GM19463 (cell line): ENCODE data around the gene FARP1.

Experiments
- ATAC-seq: cut with Tn5 transposase; IDR thresholded peaks from one replicate; pipeline ENCODE4 v1.9.1; 2021; ENCODE audit warnings: mild to moderate bottlenecking, moderate library complexity; ENCODE audit not compliant: unreplicated experiment

The FARP1 gene

DNA sequence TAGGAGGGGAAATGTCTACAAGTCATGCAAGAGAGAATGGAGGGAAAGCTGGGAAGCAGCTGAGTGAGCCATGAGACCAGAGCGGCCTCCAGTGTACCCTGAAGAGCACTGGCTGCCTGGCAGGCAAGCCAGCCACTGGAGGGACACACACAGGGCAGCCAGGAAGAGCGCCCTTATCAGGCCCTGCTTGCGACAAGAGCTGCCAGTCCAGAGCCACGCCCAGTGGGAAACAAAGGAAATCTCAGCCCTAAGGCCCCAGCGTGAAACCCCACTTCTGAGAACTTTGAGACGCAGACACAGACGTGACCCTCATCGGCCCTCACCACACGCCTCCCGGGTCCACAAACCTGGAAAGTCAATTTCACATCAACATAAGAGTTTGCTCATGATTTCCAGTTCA is 329.0 kb downstream of the FARP1 start:
- ATAC-seq = no peak

DNA sequence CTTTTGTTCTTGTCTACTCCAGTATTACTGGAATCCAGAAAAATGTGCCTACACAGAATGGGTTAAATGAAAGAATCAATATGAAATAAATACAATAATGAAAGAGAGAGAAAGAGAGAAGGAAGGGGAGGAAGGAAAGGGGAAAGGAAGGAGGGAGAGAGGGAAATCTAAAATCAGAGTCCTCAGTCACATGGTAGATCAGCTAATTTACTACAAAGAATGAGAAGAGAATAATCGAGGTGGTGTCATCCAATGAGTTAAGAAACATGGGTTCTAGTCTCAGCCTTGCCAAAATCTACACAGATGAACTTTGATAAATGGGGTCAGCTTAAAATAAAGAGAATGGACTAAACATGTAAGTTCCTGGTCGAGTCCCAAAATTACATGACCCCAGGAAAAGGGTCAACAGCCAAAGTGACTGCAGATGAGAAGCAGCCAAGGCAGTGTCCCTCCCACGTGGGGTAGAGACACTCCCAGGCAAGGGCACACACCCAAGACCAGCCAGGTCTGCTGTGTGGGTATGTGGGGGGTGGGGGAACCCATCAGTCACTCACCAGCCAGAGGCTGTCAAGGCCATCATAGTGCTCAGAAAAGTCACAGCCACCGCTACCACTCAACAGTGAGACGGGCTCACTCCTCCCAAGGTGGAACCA is 330.4 kb downstream of the FARP1 start:
- ATAC-seq = no peak

DNA sequence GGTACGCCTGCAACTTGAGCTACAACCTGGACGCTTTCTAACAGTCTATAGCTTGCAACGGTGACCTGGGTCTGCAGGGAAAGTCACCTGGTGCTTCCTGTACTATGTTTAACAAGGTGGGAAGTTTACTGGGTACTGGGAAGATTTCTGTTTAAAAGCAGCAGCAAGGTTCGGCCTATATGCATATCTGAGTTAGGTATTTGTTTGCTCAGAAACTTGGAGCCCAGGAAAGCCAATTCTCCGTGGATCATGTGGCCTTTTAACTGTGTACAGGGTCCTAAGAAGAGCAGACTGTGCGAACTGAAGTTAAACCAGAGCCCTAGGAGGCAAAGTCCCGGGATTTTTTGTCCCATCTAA is 330.9 kb downstream of the FARP1 start:
- no peak for ATAC-seq

DNA sequence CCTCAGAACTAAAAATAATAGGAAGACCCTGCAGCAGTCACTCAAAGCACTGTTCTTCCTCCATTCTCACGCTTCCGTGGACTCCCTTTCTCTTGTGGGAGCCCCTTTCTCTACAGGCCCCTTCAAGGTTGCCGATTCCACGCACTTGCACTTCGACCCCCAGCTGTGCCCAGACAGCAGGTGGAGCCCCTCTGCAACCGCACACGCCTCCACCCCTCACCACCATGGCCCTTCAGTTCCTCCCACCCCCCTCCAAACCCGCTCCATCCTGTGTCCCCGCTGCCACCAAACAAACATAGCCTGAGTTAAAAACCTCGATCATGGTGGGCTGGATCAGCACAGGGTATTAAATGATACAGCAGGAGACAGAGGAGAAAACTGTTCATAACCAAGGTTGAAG is 331.4 kb downstream of the FARP1 start:
- no peak for ATAC-seq

DNA sequence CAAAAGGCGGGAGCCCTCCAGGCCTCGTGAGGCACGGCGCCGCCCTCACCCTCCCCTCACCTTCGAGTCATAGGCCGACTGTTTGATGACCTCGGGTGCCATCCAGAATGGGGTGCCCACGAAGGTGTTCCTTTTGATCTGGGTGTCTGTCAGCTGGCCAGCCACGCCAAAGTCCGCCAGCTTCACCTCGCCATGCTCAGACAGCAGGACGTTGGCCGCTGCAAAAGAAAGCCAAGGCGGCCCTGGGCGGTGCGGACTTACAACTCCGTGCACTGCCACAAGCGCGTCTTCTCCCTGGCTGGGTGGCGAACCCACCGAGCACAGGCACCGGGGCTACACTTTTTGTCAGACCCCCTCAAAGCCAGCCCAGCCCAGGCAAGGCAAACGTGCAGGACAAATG is 331.9 kb downstream of the FARP1 start:
- no peak for ATAC-seq

DNA sequence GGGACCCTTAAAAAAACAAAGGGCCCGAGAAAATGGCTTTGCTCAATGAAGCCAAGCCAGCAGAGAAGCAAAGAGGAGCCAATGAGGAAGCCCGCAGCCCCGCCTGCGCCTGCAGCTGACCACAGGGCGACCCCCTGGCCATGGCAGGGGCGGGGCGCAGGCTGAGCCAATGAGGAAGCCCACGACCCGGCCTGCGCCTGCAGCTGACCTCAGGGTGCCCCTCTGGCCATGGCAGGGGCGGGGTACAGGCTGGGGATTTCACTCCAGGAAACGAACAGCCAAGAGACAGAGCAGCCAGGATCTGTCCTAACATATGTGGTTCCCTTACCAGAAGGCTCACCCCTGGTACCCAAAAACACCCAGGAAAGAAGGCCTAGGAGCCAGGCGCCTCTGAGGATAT is 332.6 kb downstream of the FARP1 start:
- no peak for ATAC-seq

DNA sequence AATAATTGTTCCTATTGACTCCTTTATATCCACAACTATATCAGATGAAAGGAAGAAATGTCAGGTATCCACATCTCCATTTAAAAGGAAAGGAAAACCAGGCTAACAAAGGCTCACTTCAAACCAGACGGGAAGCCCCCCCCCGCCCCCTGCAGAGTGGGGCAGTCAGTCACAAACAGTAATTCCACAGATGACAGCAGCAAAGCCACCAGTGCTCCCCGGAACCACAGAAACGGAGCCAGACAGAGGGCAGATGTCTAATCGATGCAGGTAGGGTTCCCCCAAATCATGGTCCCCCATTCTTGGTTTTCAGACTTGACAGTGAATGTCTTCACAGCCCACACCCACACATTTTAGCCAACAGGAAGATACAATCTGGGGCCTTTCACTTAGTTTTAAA is 333.2 kb downstream of the FARP1 start:
- peak; percentile 22 for ATAC-seq

DNA sequence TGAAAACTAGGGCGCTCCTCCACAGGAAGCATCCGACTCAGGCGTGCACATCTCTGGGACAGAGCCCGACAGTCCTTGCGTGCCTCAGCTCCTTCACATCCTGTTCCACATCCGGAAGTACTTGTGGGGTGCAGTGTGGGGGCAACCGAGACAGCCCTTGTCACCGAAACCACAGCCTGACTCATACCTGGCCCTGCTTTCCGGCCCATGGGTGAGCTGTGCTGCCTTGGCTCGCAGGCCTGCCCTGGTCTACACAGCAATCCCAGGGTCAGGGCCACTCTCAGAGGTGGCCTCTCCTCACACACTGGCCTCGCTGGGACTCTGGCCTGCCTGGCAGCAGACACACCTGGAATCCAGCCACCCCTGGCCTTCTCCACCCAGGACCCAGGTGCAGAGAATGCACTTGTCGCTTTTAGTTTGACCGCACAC is 333.7 kb downstream of the FARP1 start:
- peak; percentile 89 for ATAC-seq

DNA sequence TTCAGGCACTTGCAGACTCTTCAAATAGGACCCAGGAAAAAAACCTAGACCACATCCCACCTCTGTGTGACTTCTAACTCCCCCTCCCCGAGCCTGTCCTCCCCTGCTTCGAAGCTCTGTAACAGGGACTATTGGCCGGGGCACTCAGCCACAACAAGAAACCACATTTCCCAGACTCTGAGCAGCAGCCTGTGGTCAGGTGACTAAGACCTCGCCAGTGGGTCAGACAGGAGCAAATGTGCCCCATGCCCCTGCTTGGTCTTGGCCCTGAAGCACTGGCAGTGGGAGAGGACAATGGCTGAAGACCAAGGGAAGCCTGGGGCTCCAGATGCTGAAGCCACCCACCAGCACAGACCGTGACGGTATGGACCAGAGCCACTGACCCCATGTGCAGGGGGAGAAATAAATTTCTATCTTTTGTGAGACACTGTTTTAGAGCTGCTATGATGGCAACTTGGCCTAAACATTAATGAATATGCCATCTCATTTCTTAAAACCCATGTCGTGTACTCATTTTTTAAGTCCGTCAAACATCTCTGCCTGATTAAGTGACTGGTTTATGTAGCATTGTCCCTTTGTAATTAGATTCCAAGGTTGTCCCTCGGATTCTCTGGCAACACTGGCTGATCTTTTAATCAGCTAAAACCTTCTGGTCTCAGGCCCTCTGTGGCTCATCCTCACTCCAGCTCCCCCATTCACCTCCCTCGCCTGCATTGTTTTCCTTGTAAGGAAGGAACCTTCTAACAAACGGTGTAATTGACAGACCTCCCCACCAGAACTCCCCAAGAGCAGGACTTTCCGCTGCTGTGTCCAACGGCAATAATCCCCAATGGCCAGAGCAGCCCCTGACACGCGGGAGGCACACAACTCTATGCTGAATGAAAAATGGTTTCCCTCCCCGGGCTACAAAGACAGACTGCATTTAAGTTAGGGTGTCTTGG is 335.6 kb downstream of the FARP1 start:
- peak; percentile 48 for ATAC-seq

DNA sequence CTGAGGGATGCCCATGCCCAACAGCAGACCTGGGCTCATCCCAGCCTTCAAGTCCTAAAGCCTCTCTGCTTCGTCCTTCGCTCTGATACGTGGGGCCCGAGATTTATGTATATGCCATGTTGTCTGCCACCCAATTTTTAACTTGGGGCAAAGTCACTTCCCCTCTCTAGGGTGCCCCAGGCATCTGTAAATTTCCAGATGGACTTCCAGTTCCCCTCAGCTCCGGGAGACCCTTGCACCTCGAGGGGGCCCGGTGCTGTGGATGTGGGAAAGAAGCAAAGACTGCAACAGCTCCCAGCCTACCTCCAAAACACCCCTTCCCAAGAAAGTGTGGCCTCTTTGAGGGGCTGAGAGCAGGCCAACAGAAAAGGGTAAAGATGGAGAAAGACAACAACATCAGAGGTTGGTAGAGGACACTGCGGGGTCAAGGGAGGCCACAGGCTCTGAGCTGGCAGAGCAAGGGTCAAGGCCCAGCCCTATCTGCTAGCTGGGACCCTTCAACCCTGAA is 336.7 kb downstream of the FARP1 start:
- ATAC-seq = no peak

DNA sequence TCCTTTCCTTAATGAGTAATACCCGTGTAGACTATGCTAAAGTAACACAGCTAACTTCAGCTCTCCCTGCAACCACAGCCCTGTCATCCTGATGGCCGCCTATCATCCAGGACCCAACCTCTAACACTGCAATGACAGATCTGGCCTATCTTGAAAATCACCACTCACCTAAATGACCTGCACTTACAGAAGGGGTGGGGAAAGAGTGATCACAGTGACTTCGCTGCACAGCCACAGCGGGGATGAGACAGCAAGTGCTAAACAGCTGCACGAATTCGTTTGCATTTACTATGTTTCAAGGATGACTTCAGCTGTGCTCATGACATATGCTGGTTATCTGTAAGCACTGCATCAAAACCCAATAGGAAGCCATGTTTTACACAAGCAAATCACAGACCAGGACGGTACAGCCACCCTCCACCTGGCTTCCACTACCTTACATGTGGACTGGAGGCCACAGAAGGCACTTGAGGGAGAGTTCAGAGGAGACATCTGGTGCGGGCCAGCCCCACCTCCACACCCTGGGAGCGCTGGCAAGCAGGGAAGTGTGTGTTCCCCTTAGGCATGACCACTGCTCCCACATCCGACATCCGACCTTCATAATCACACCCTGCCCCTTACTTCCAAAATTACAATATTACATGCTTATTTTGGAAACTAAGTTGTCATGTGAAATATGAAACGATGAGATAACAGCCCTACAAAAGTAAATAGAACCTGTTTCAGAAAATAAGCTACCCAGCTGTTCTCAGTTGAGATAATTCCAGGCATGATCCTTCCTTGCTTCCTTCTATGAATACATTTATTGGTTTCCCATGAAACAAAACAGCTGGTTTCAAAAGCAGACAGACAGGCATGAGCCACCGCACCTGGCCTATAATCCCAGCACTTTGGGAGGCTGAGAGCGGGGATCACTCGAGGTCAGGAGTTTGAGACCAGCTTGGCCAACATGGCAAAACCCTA is 338.3 kb downstream of the FARP1 start:
- peak; percentile 13 for ATAC-seq

DNA sequence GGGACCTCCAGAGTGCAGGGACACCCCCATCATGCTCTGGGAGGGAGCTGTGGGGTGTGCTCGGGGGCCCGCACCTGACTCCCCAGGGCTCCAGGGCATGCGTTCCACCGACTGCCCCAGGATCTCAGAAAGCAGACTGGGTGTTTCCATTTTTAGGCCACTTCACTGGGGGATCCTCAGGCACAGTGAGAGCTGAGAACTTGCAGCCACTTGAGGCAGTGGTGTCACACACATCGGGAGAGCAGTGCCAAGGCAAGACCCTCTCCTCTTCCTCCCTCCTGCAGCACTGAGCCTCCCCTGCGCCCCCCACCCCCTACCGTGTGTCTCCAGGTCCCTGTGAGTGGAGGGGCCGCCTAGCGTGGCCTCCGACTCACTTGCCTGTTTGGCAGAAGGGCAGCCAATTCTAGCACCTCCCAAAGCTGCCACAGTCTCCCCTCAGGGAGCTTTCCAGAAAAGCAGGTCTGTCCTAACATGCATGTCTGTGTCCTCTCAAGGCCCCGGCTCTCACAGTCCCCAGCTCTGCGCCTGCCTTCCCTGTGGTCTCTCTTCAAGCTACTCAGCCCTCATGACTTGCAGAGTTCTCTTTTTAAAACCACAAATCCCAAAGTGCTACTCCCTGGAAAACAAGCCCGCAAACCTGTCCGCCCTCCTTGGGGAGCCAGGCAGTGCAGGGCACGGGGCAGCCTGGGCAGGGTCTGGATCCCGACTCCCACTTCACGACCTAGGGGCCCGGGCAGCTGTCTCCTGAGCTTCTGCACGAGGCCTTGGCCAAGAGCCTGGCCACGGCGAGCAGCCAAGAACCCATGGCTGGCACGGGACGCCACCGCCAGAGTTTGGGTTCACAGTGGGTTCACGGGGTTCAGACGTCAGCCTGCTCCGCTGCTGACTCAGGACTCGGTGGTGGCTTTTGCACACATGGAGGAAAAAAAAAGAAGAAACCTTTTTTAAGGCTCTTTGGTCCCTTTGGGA is 339.9 kb downstream of the FARP1 start:
- ATAC-seq = no peak

DNA sequence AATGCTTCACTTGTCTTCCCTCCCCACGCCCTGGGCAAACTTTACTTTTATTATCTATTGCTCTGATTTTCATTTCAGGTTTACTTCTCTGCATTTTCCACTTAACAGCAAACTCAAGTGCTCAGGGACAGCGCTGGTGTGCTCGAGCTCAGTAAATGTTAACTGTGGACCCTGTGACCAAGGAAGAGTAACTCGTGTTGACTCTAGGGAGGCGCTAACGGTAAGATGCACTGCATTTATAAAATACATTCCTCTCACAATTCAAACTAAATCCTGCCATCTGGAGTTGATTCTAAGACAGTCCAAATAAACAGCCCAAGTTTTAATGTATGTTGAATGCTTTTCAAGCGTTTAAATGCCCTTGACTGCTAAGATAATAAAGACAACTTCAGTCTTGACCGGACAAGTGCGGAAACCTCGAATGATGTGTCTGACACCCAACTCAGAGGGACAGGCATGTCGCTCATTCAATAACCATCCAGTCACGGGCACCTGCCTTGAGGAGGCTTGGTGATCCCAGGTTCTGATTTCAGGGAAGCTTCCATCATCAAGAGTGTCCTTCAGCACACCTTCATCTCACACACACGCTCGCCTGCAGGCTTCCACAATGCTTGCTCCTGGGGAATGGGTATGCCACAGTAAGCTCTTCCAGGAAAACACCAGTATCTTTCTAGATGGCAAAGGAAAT is 340.9 kb downstream of the FARP1 start:
- ATAC-seq = no peak

DNA sequence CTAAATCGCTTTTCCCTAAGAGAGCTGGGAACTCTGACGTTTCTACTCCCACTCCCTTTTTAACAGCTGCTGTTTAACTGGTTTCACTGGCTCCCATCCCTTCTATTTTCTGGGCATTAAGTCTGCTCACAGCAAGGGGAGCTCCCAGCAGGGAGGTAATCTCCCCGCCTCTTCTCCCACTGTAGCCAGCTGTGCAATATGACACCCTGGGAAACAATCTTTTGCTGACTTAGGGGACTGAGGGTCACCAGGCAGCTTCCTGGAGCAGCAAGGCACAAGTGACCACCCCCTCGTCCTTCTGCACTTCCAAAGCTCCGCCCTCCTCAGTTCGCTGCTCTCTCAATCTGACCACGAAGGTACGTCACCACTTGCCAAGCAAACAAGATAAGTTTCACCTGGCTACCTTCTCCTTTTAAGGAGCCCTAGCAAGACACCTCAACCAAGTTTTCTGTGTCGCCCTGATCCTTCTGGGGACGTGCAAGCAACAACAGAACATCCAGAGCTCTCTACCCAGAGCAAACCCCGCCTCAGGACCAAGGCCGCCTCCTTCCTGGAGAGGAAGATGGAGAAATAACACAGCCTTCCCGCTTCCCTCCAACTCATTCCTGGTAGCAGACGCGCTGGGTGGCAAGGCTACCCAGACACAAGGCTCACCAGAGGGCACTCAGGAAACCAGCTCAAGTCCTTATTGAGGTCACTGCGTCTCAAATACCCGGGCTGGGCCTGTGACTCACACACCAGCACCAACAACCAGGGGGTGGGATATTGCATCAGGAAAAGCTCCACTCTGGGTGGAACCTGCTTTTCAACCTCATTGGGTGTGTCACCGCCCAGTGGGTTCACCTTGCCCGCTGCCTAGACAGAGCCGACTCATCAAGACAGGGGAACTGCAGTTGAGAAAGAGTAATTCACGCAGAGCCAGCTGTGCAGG is 341.7 kb downstream of the FARP1 start:
- ATAC-seq = peak; percentile 35

DNA sequence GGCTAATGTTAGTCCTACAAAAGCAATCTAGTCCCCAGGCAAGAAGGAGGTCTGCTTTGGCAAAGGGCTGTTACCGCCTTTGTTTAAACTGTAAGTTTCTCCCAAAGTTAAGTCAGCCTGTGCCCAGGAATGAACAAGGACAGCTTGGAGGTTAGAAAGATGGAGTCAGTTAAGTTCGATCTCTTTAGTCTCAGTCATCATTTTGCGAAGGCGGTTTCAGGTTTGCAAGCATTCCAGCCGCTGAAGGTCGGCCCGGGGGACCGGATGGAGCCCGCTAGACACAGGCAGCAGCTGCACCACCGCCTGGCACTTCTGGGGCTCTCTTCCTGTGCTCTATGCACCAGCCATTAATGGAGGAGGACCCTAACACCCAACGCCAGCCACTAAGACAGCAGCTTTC is 342.7 kb downstream of the FARP1 start:
- no peak for ATAC-seq

DNA sequence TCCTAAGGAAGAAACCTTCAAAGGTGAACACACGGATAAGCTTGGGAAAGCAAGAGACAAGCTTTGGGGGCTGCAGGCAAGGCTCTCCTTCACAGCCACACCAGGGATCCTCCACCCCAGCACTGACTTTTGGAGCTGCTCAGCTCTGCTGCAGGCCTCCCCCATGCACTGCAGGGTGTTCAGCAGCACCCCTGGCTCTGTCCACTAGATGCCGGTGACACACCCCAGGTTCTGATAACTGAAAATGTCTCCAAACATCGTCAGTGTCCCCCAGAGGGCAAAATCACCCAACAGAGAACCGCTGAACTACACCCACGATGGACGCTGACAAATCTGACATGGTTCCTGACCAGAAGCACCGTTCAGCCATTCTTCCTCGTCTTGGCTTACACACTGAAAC is 343.5 kb downstream of the FARP1 start:
- ATAC-seq = no peak

DNA sequence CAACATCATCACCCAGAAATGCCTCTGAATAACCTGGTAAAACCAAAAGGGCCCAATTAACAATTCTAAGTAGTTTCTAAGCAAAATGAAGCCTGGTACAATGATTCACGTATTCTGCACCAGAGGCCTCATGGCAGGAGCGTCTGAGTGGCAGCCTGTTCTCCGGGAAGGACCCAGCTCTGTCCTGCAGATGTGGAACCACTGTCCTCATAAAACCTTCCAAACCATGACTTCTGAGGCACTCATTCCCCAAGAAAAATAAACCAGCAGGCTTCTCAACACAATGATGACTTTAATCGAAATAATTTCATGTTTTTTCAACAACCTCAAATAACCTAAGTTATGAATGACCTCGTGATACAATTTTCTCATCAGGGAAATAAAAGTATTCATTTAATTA is 344.1 kb downstream of the FARP1 start:
- ATAC-seq = no peak

DNA sequence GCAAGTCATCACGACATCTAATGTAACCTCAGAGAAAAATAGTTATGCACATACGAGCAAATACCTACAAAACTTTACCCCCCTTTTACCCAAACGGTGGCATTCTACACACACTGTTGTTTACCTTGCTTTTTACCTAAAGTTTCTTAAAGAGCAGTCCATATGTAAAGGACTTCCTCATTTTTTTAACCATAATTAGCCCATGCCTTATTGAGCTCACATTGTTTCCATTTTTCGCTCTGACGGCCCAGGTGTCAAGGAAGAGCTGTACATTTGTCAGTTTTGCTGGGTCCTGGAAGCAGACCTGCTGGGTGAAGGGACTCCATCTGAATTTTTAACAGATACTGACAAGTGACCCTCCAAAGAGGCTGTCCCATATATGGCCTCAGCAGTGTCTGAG is 344.6 kb downstream of the FARP1 start:
- no peak for ATAC-seq
